Transverse colon (tissue), 4 donors: ENCODE measurements around the gene SYT7. TPM values are rescaled to one million over a fixed set of nuclear protein-coding genes. Genes with fewer than 3 reads are reported as not detected.

Experiments
- DNase-seq: peaks from one replicate; pipeline ENCODE4 v3.0.0-alpha.2; 2019
- H3K27ac ChIP-seq, 4 donors: fragments of 200-600 bp; sonication (generic); 2 replicates each; pipeline ENCODE4 v1.5.1; 2016 to 2018; ENCODE audit warnings: inconsistent platforms in 4 of 4
- H3K27me3 ChIP-seq: fragments of 200-600 bp; sonication (generic); 2 replicates; pipeline ENCODE4 v1.5.1; 2017; ENCODE audit warnings: inconsistent platforms
- H3K36me3 ChIP-seq, 4 donors: fragments of 200-600 bp; sonication (generic); 2 replicates each; pipeline ENCODE4 v1.5.1; 2017 to 2019; ENCODE audit warnings: inconsistent platforms in 4 of 4
- H3K4me1 ChIP-seq, 4 donors: fragments of 200-600 bp; sonication (generic); 2 replicates each; pipeline ENCODE4 v1.5.1; 2017 to 2020; ENCODE audit warnings: inconsistent platforms in 4 of 4
- H3K4me3 ChIP-seq, 4 donors: fragments of 200-600 bp; sonication (generic); 1 replicate in 1 of 4; 2 replicates in 3 of 4; pipeline versions ENCODE4 v1.5.1 to v1.6.1; 2017 to 2019; ENCODE audit warnings: inconsistent platforms in 4 of 4
- H3K9me3 ChIP-seq, 2 donors: fragments of 200-600 bp; sonication (generic); 2 replicates each; pipeline ENCODE4 v1.5.1; 2017 to 2019; ENCODE audit warnings: inconsistent platforms in 2 of 2
- EP300 ChIP-seq: sonication (generic); formaldehyde crosslinking; IDR thresholded peaks from one replicate; pipeline ENCODE4 v1.6.1; 2017; ENCODE audit warnings: antibody characterized with exemption, low read depth
- POLR2A ChIP-seq: fragments of 450-650 bp; IDR thresholded peaks from one replicate; pipeline ENCODE4 v1.6.1; 2016; ENCODE audit warnings: antibody characterized with exemption, mild to moderate bottlenecking, moderate library complexity
- POLR2AphosphoS5 ChIP-seq, 3 donors: sonication (generic); formaldehyde crosslinking; IDR thresholded peaks; one replicate each; pipeline ENCODE4 v1.6.1; 2016; ENCODE audit warnings: antibody characterized with exemption in 3 of 3
- WGBS, 2 donors: methylation state at CpG; one replicate each; pipeline ENCODE4 v1.1.5; 2018; ENCODE audit warnings: low coverage in 1 of 2; 5-methylcytosine and 5-hydroxymethylcytosine counted together
- in situ Hi-C, 4 donors: fragments of 200-750 bp; cut with MboI; loops; one replicate each; pipeline versions ENCODE4 v1.15.0 to v1.15.1; 2017; ENCODE audit warnings: low sequenced_read_pairs in 3 of 4, low pct_ligation_motif_present in 1 of 4, low pct_unique_long_range_greater_than_20kb in 1 of 4
- intact Hi-C: fragments of 100-400 bp; cut with DNase I; formaldehyde crosslinking; loops from one replicate; pipeline ENCODE4 v1.15.1; 2023; ENCODE audit warnings: low total_unique reads
- total RNA-seq, 4 donors: library from RNA; depleted of rRNA; stranded (reverse); fragments of >200 nt; gene quantifications; one replicate each; pipeline ENCODE4 v1.1.0, GENCODE V29; 2016
- TF ChIP-seq, protein P1 (sequence below), 5 experiments: fragments of 200-600 bp in 3 of 5; fragments of 450-650 bp in 2 of 5; sonication (generic) in 3 of 5; IDR thresholded peaks; 1 replicate in 2 of 5; 2 replicates in 3 of 5; pipeline ENCODE4 v1.5.1; 2016 to 2017; ENCODE audit warnings: antibody characterized with exemption in 5 of 5, inconsistent platforms in 3 of 5, mild to moderate bottlenecking in 2 of 5, moderate library complexity in 1 of 5

The SYT7 gene
- total RNA-seq, 4 donors from 2014 or later: 6.8 to 26.2 (median 12.8) TPM

- WGBS, 2 donors: 65 to 75% methylated on average over 4 to 20 of the region's 20 CpGs
- in situ Hi-C loops (no loop called here), intact Hi-C loops (no loop called here)
- Histone ChIP-seq H3K4me3 (no peak overlapping the region), H3K27me3 (peaks cover 25% of the 10 kb centered on the region), H3K4me1 (peaks cover 0 to 10% (median 8%) of the 10 kb centered on the region in 4 donors), H3K27ac (no peak overlapping the region), H3K36me3 (no peaks in the 10 kb centered on the region), H3K9me3 (no peaks in the 10 kb centered on the region)
- DNase-seq: no peak
- TF ChIP-seq POLR2AphosphoS5 (IDR thresholded peaks at IDR 0.05) (no peak), POLR2A (no peak)
- TF ChIP-seq, protein P1, sequence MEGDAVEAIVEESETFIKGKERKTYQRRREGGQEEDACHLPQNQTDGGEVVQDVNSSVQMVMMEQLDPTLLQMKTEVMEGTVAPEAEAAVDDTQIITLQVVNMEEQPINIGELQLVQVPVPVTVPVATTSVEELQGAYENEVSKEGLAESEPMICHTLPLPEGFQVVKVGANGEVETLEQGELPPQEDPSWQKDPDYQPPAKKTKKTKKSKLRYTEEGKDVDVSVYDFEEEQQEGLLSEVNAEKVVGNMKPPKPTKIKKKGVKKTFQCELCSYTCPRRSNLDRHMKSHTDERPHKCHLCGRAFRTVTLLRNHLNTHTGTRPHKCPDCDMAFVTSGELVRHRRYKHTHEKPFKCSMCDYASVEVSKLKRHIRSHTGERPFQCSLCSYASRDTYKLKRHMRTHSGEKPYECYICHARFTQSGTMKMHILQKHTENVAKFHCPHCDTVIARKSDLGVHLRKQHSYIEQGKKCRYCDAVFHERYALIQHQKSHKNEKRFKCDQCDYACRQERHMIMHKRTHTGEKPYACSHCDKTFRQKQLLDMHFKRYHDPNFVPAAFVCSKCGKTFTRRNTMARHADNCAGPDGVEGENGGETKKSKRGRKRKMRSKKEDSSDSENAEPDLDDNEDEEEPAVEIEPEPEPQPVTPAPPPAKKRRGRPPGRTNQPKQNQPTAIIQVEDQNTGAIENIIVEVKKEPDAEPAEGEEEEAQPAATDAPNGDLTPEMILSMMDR (IDR thresholded peaks at IDR 0.05): no peak
These were observed 4.7 kb downstream of the SYT7 start for GRCh38 chr11:61575886-61576861.

- Histone ChIP-seq H3K36me3 (no peaks in the 10 kb centered on the region), H3K4me1 (no peaks in the 10 kb centered on the region), H3K9me3 (no peaks in the 10 kb centered on the region), H3K4me3 (no peak overlapping the region), H3K27me3 (peaks cover 23% of the 10 kb centered on the region), H3K27ac (no peak overlapping the region)
- intact Hi-C loops: no loop called here
- TF ChIP-seq POLR2AphosphoS5 (IDR thresholded peaks at IDR 0.05) (no peak), EP300 (no peak), POLR2A (no peak)
- TF ChIP-seq, protein P1 (IDR thresholded peaks at IDR 0.05): no peak
- DNase-seq: no peak
- in situ Hi-C loops: no loop called here
- 79% methylated on average over 14 of the region's 14 CpGs; no CpG with 5 or more reads in 1 of the 2 donors for WGBS, 2 donors
These were observed 6.3 kb downstream of the SYT7 start for GRCh38 chr11:61574611-61575010.

DNA sequence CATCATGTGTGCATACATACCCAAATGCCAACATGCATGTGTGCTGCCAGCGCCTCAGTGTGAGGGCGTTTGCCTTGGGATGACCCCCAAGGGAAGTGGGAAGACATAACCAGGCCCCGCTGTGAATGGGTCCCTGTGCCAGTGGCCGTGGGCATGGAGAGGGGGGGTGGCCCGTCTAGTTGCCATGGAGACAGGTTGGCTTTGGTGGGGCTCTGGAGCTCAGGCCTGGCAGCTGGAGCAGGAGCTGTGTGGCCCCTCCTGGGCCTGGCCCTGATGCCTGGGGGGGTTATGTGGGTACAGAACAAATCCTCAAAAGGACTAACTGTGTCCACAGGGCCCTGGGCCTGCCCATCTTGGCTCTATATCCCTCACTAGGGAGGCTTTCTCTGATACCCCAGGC lies 8.0 kb downstream of the SYT7 start:
- TF ChIP-seq POLR2A: no peak
- TF ChIP-seq, protein P1 (IDR thresholded peaks at IDR 0.05): no peak
- no peak for TF ChIP-seq POLR2AphosphoS5 (IDR thresholded peaks at IDR 0.05)
- no peak for TF ChIP-seq EP300
- Histone ChIP-seq H3K9me3 (no peaks in the 10 kb centered on the region), H3K27ac (no peak overlapping the region), H3K4me3 (no peak overlapping the region), H3K4me1 (peaks cover 0 to 1% (median 0%) of the 10 kb centered on the region in 4 donors), H3K36me3 (no peaks in the 10 kb centered on the region), H3K27me3 (peaks cover 30% of the 10 kb centered on the region)
- DNase-seq: no peak
- intact Hi-C loops (no loop called here), in situ Hi-C loops (no loop called here)
- WGBS, 2 donors: 65% methylated on average over 5 of the region's 5 CpGs; no CpG with 5 or more reads in 1 of the 2 donors

GRCh38 chr11:61571869-61572268 lies 9.0 kb downstream of the SYT7 start:
- TF ChIP-seq POLR2A (no peak), EP300 (no peak), POLR2AphosphoS5 (IDR thresholded peaks at IDR 0.05) (no peak)
- TF ChIP-seq, protein P1 (IDR thresholded peaks at IDR 0.05): no peak
- no peaks in the 10 kb centered on the region for H3K9me3 ChIP-seq
- no peak overlapping the region for H3K27ac ChIP-seq
- no peak for DNase-seq
- intact Hi-C loops (no loop called here), in situ Hi-C loops (no loop called here)
- H3K27me3 ChIP-seq: peaks cover 36% of the 10 kb centered on the region
- H3K36me3 ChIP-seq: no peaks in the 10 kb centered on the region
- no peak overlapping the region for H3K4me3 ChIP-seq
- peaks cover 0 to 8% (median 2%) of the 10 kb centered on the region in 4 donors for H3K4me1 ChIP-seq
- 76% methylated on average over 3 of the region's 3 CpGs; no CpG with 5 or more reads in 1 of the 2 donors for WGBS, 2 donors
